A549 (cell line): ENCODE results near the gene BCOR. TPM values are rescaled to one million over a fixed set of nuclear protein-coding genes. Genes with fewer than 3 reads are reported as not detected.

ENCODE experiments used
- ATAC-seq, 2 experiments: fragments of 200-7000 bp in 1 of 2; fragments of >200 bp in 1 of 2; cut with Nextera tagmentation in 1 of 2; cut with Tn5 transposase in 1 of 2; 3 replicates each; pipeline versions ENCODE4 v1.8.0 to v1.9.1; 2018 to 2020; ENCODE audit warnings: mild to moderate bottlenecking in 1 of 2, moderate library complexity in 1 of 2
- CTCF ChIA-PET: fragments of 300-600 bp; sonication (Branson Sonifier 250); formaldehyde crosslinking; extraction: SDS; loops from one replicate; lab custom pipeline; 2021; ENCODE audit warnings: antibody characterized with exemption, inconsistent platforms; lab: Yijun Ruan, JAX
- POLR2A ChIA-PET: fragments of 350-600 bp; formaldehyde crosslinking; extraction: SDS; loops from one replicate; lab custom pipeline; 2021; ENCODE audit warnings: antibody characterized with exemption, inconsistent platforms; lab: Yijun Ruan, JAX
- DNase-seq, 2 experiments: peaks; one replicate each; pipeline versions ENCODE4 v3.0.0 to v3.0.0-alpha.2; 2011 to 2016; ENCODE audit warnings: low read depth in 1 of 2, low spot score in 1 of 2
- FAIRE-seq: peaks from 2 replicates; lab custom pipeline; 2011; peaks lifted over from hg19 to GRCh38; lab: Jason Lieb, UNC
- H3K27ac ChIP-seq, 2 experiments: fragments of >200 bp; sonication (Bioruptor Twin); formaldehyde crosslinking; 3 replicates each; pipeline ENCODE4 v1.5.1; 2016 to 2017
- H3K4me1 ChIP-seq: fragments of >200 bp; sonication (Bioruptor Twin); formaldehyde crosslinking; 3 replicates; pipeline ENCODE4 v1.6.1; 2016
- H3K4me2 ChIP-seq: fragments of >200 bp; sonication (Bioruptor Twin); formaldehyde crosslinking; 3 replicates; pipeline ENCODE4 v1.6.1; 2016
- H3K4me3 ChIP-seq: fragments of >200 bp; sonication (Bioruptor Twin); formaldehyde crosslinking; 3 replicates; pipeline ENCODE4 v1.5.1; 2016
- H3K9me3 ChIP-seq: fragments of >200 bp; sonication (Bioruptor Twin); formaldehyde crosslinking; 3 replicates; pipeline ENCODE4 v1.6.1; 2016
- BCL3 ChIP-seq: fragments of >200 bp; sonication (Bioruptor Twin); formaldehyde crosslinking; IDR thresholded peaks from 3 replicates; pipeline ENCODE4 v1.6.1; 2016
- CBX8 ChIP-seq: fragments of 200-600 bp; sonication (generic); IDR thresholded peaks from 2 replicates; pipeline ENCODE4 v1.6.1; 2016
- CEBPB ChIP-seq, 2 experiments: fragments of >200 bp in 1 of 2; sonication (Bioruptor Twin) in 1 of 2; formaldehyde crosslinking in 1 of 2; IDR thresholded peaks; 2 replicates each; pipeline ENCODE4 v1.6.1; 2012 to 2016
- CTCF ChIP-seq: fragments of >200 bp; sonication (Bioruptor Twin); formaldehyde crosslinking; IDR thresholded peaks from 3 replicates; pipeline ENCODE4 v1.5.1; 2016
- EHF ChIP-seq: fragments of 250-450 bp; sonication (Bioruptor Pico); IDR thresholded peaks from 2 replicates; pipeline ENCODE4 v1.5.0; 2020; ENCODE audit warnings: mild to moderate bottlenecking
- EP300 ChIP-seq, 2 experiments: fragments of >200 bp; sonication (Bioruptor Twin); formaldehyde crosslinking; IDR thresholded peaks; 2 replicates in 1 of 2; 3 replicates in 1 of 2; pipeline ENCODE4 v1.6.1; 2016 to 2017
- ESRRA ChIP-seq: fragments of 150-350 bp; IDR thresholded peaks from 2 replicates; pipeline ENCODE4 v1.6.1; 2014; ENCODE audit warnings: mild to moderate bottlenecking, low read length, borderline replicate concordance
- FOSB ChIP-seq: fragments of 250-450 bp; sonication (Bioruptor Pico); IDR thresholded peaks from 2 replicates; pipeline ENCODE4 v1.5.0; 2020; ENCODE audit warnings: mild to moderate bottlenecking, moderate library complexity
- HDAC2 ChIP-seq: fragments of 200-600 bp; sonication (generic); IDR thresholded peaks from 2 replicates; pipeline ENCODE4 v1.6.1; 2016
- HES2 ChIP-seq: fragments of >200 bp; sonication (Bioruptor Twin); formaldehyde crosslinking; IDR thresholded peaks from 2 replicates; pipeline ENCODE4 v1.6.1; 2016
- HEYL ChIP-seq: fragments of 250-450 bp; sonication (Bioruptor Pico); IDR thresholded peaks from 2 replicates; pipeline ENCODE4 v1.8.0; 2021; ENCODE audit warnings: mild to moderate bottlenecking, moderate library complexity
- HMGXB4 ChIP-seq: fragments of 250-450 bp; sonication (Bioruptor Pico); IDR thresholded peaks from 2 replicates; pipeline ENCODE4 v1.5.0; 2021; ENCODE audit warnings: mild to moderate bottlenecking, moderate library complexity, borderline replicate concordance
- HOXA7 ChIP-seq: fragments of 250-450 bp; sonication (Bioruptor Pico); IDR thresholded peaks from 2 replicates; pipeline ENCODE4 v1.5.0; 2020; ENCODE audit warnings: mild to moderate bottlenecking, moderate library complexity
- HOXB13 ChIP-seq: fragments of 250-450 bp; sonication (Bioruptor Pico); IDR thresholded peaks from 2 replicates; pipeline ENCODE4 v1.5.0; 2020; ENCODE audit warnings: low read depth, mild to moderate bottlenecking, moderate library complexity
- JUN ChIP-seq, 2 experiments: fragments of >200 bp; sonication (Bioruptor Twin); formaldehyde crosslinking; IDR thresholded peaks; 2 replicates in 1 of 2; 3 replicates in 1 of 2; pipeline ENCODE4 v1.6.1; 2016 to 2017
- JUNB ChIP-seq: fragments of >200 bp; sonication (Bioruptor Twin); formaldehyde crosslinking; IDR thresholded peaks from 2 replicates; pipeline ENCODE4 v1.6.1; 2016
- KDM1A ChIP-seq: fragments of 200-600 bp; sonication (generic); IDR thresholded peaks from 2 replicates; pipeline ENCODE4 v1.6.1; 2016; ENCODE audit warnings: low read depth, mild to moderate bottlenecking
- MAFK ChIP-seq: fragments of 450-650 bp; IDR thresholded peaks from 2 replicates; pipeline ENCODE4 v1.6.1; 2014; ENCODE audit not compliant: partially characterized antibody
- NR3C1 ChIP-seq: fragments of >200 bp; sonication (Bioruptor Twin); formaldehyde crosslinking; IDR thresholded peaks from 3 replicates; pipeline ENCODE4 v1.6.1; 2017
- PHF8 ChIP-seq: fragments of 200-600 bp; sonication (generic); IDR thresholded peaks from 2 replicates; pipeline ENCODE4 v1.6.1; 2016; ENCODE audit warnings: low read depth, mild to moderate bottlenecking, antibody characterized with exemption, moderate library complexity, borderline replicate concordance
- POLR2A ChIP-seq: IDR thresholded peaks from 2 replicates; pipeline ENCODE4 v1.6.1; 2012; ENCODE audit warnings: mild to moderate bottlenecking, low read length
- RCOR1 ChIP-seq: fragments of 150-350 bp; IDR thresholded peaks from 2 replicates; pipeline ENCODE4 v1.6.1; 2014; ENCODE audit warnings: antibody characterized with exemption, low read length, low read depth
- RFX5 ChIP-seq: fragments of 450-650 bp; IDR thresholded peaks from 2 replicates; pipeline ENCODE4 v1.7.1; 2014; ENCODE audit warnings: antibody characterized with exemption, mild to moderate bottlenecking, moderate library complexity
- SMC3 ChIP-seq: fragments of >200 bp; sonication (Bioruptor Twin); formaldehyde crosslinking; IDR thresholded peaks from 3 replicates; pipeline ENCODE4 v1.6.1; 2018; ENCODE audit warnings: inconsistent platforms
- SREBF2 ChIP-seq: fragments of 450-650 bp; IDR thresholded peaks from 2 replicates; pipeline ENCODE4 v1.6.1; 2014; ENCODE audit warnings: mild to moderate bottlenecking, moderate library complexity
- TFCP2L1 ChIP-seq: fragments of 250-450 bp; sonication (Bioruptor Pico); IDR thresholded peaks from 2 replicates; pipeline ENCODE4 v1.5.0; 2021; ENCODE audit warnings: mild to moderate bottlenecking
- ZC3H11A ChIP-seq: fragments of 450-650 bp; IDR thresholded peaks from 2 replicates; pipeline ENCODE4 v1.6.1; 2014; ENCODE audit warnings: antibody characterized with exemption, mild to moderate bottlenecking
- ZFP36 ChIP-seq: fragments of 450-650 bp; IDR thresholded peaks from 2 replicates; pipeline ENCODE4 v1.6.1; 2014; ENCODE audit warnings: borderline replicate concordance; ENCODE audit not compliant: partially characterized antibody
- ZNF302 ChIP-seq: fragments of 250-450 bp; sonication (Bioruptor Pico); IDR thresholded peaks from 2 replicates; pipeline ENCODE4 v1.9.0; 2021; ENCODE audit warnings: inconsistent platforms, mild to moderate bottlenecking, moderate library complexity
- ZSCAN20 ChIP-seq: fragments of 250-450 bp; sonication (Bioruptor Pico); IDR thresholded peaks from 2 replicates; pipeline ENCODE4 v1.8.0; 2022; ENCODE audit warnings: mild to moderate bottlenecking, moderate library complexity
- WGBS: methylation state at CpG from one replicate; pipeline ENCODE4 v1.1.6; 2017; ENCODE audit errors: missing lambda C conversion rate; 5-methylcytosine and 5-hydroxymethylcytosine counted together
- polyA plus RNA-seq, 4 experiments: library from polyadenylated mRNA; depleted of rRNA in 3 of 4; stranded (reverse); fragments of >200 nt; fragmentation: RNase III in 1 of 4; extraction: RNeasy Plus Mini Kit Qiagen cat#74134 plus additional on column Dnase treatment in 1 of 4; gene quantifications; 2 replicates in 3 of 4; 3 replicates in 1 of 4; pipeline ENCODE4 v1.2.3, GENCODE V29; 2011 to 2017

BCOR gene
- polyA plus RNA-seq, 2 of the 4 experiments (the other 2 are of a cell fraction) = 12.2 to 12.6 TPM

- DNase-seq (no peak), FAIRE-seq (peak; percentile 61), ATAC-seq (no peak)
- 33% methylated on average over 18 of the region's 33 CpGs for WGBS
- peak overlapping the region; percentile 84 for H3K4me3 ChIP-seq
- ChIA-PET POLR2A (interaction anchor here (1.0 to 4.5 kb wide), 3 partner anchors 9 to 82 kb away, joined by 3 to 67 read pairs (median 24); no protein-coding TSS in a partner anchor), CTCF (no interaction called here)
- no peak for TF ChIP-seq KDM1A
- TF ChIP-seq ESRRA = no peak
- no peak for TF ChIP-seq HEYL (CRISPR knock-in tag)
- no peak for TF ChIP-seq CBX8
- TF ChIP-seq HMGXB4 (CRISPR knock-in tag) = no peak
- no peak for TF ChIP-seq ZNF302 (CRISPR knock-in tag)
- TF ChIP-seq TFCP2L1 (CRISPR knock-in tag) = no peak
- no peak for TF ChIP-seq JUNB
- TF ChIP-seq BCL3 = no peak
- TF ChIP-seq ZSCAN20 (CRISPR knock-in tag) = no peak
- TF ChIP-seq CEBPB (IDR thresholded peaks at IDR 0.05) = no peak
- no peak for TF ChIP-seq SMC3
- no peak for TF ChIP-seq JUN (IDR thresholded peaks at IDR 0.05)
- no peak for TF ChIP-seq HES2
- TF ChIP-seq ZFP36 = no peak
- no peak for TF ChIP-seq EP300 (IDR thresholded peaks at IDR 0.05)
- no peak for TF ChIP-seq MAFK
- TF ChIP-seq FOSB = no peak
- peaks cover 24% of the 10 kb centered on the region for H3K4me1 ChIP-seq
- peak overlapping the region; percentile 94 for H3K4me2 ChIP-seq
- H3K27ac ChIP-seq = peak overlapping the region; percentile 98
- no peaks in the 10 kb centered on the region for H3K9me3 ChIP-seq
Observed at GRCh38 chrX:40094900-40095582, 2.7 kb downstream of the BCOR start.

- FAIRE-seq = no peak
- peaks cover 23% of the 10 kb centered on the region for H3K4me1 ChIP-seq
- 0 out of 6 replicates have a peak overlapping the region, but pooled peaks of 1 of the 2 experiments have one; percentile 29 for H3K27ac ChIP-seq
- no peak for DNase-seq
- peak overlapping the region; percentile 94 for H3K4me2 ChIP-seq
- CTCF ChIA-PET = interaction anchor here (1.1 to 1.5 kb wide), 2 partner anchors 280 to 364 kb away, joined by 4 read pairs; no protein-coding TSS in a partner anchor
- peak overlapping the region; percentile 84; the same call in 1 of the 3 replicates for H3K4me3 ChIP-seq
- ATAC-seq = no peak
- WGBS = 72% methylated on average over 52 of the region's 76 CpGs
- H3K9me3 ChIP-seq = no peaks in the 10 kb centered on the region
- TF ChIP-seq NR3C1 = no peak
- TF ChIP-seq HMGXB4 (CRISPR knock-in tag) = no peak
- no peak for TF ChIP-seq HOXB13
- no peak for TF ChIP-seq RFX5
- TF ChIP-seq ZC3H11A = no peak
- no peak for TF ChIP-seq ZFP36
- no peak for TF ChIP-seq CTCF
- no peak for TF ChIP-seq HOXA7
- TF ChIP-seq POLR2A = no peak
- TF ChIP-seq PHF8 = no peak
- no peak for TF ChIP-seq RCOR1
- no peak for TF ChIP-seq EHF (CRISPR knock-in tag)
- no peak for TF ChIP-seq HDAC2
- no peak for TF ChIP-seq SREBF2
- TF ChIP-seq ESRRA = no peak
- no peak for TF ChIP-seq FOSB
- TF ChIP-seq, all 56 proteins: peak for 0
- POLR2A ChIA-PET = no interaction called here
Observed at GRCh38 chrX:40094041-40094899, 3.5 kb downstream of the BCOR start.
